ENCODE results near the gene QPCTL.
"Not testable (repeated sequence)": the region's sequence is repeated elsewhere in the genome, so short reads cannot be mapped to it uniquely, and the experiment has no call there.

Gene QPCTL

GRCh38 chr19:45717131-45717982 lies 24.9 kb downstream of the QPCTL start:
- Histone ChIP-seq H3K36me3 (ENCODE audit: insufficient read depth) (no peaks in the 10 kb centered on the region), H3K4me1 (ENCODE audit: low read depth, poor library complexity, severe bottlenecking) (peaks cover 29% of the 10 kb centered on the region), H3K9ac (peak overlapping the region; percentile 67), H3K4me2 (peak overlapping the region; percentile 83), H2AFZ (ENCODE audit: low read depth) (peak overlapping the region; percentile 15; the same call in 1 of the 2 replicates), H3K79me2 (ENCODE audit: insufficient read depth, low read depth) (peaks cover 33% of the 10 kb centered on the region; the same call in 1 of the 2 replicates), H3K4me3 (IDR thresholded peaks at IDR 0.05; ENCODE audit: insufficient read depth, low read depth, low read length) (peak overlapping the region; percentile 76), H4K20me1 (ENCODE audit: insufficient read depth) (no peaks in the 10 kb centered on the region), H3K27ac (peak overlapping the region; percentile 52), H3K27me3 (ENCODE audit: insufficient read depth, low read depth) (no peaks in the 10 kb centered on the region)
- TF ChIP-seq CTCF (conservative IDR thresholded peaks at IDR 0.05; ENCODE audit: low read depth, low read length), result 0 out of 2 replicates have a peak, but pooled peaks have one; percentile 17

- TF ChIP-seq CTCF (conservative IDR thresholded peaks at IDR 0.05; ENCODE audit: low read depth, low read length), result no peak
- Histone ChIP-seq H4K20me1 (ENCODE audit: insufficient read depth) (no peaks in the 10 kb centered on the region), H3K79me2 (ENCODE audit: insufficient read depth, low read depth) (peaks cover 36% of the 10 kb centered on the region; the same call in 1 of the 2 replicates), H3K4me1 (ENCODE audit: low read depth, poor library complexity, severe bottlenecking) (peaks cover 29% of the 10 kb centered on the region), H3K4me2 (peak overlapping the region; percentile 70), H3K36me3 (ENCODE audit: insufficient read depth) (peaks cover 2% of the 10 kb centered on the region; the same call in 1 of the 2 replicates), H2AFZ (ENCODE audit: low read depth) (no peak overlapping the region), H3K4me3 (IDR thresholded peaks at IDR 0.05; ENCODE audit: insufficient read depth, low read depth, low read length) (no peak overlapping the region), H3K27me3 (ENCODE audit: insufficient read depth, low read depth) (no peaks in the 10 kb centered on the region), H3K9ac (peak overlapping the region; percentile 49; the same call in 1 of the 2 replicates), H3K27ac (peak overlapping the region; percentile 48)
These were observed 25.7 kb downstream of the QPCTL start for GRCh38 chr19:45717983-45718650.

GRCh38 chr19:45720065-45720464 lies 27.6 kb downstream of the QPCTL start:
- not testable (repeated sequence) for H3K27ac ChIP-seq; H4K20me1 ChIP-seq (ENCODE audit: insufficient read depth); H2AFZ ChIP-seq (ENCODE audit: low read depth); H3K4me3 ChIP-seq (IDR thresholded peaks at IDR 0.05; ENCODE audit: insufficient read depth, low read depth, low read length); H3K27me3 ChIP-seq (ENCODE audit: insufficient read depth, low read depth); H3K4me2 ChIP-seq; H3K9ac ChIP-seq; H3K36me3 ChIP-seq (ENCODE audit: insufficient read depth)
- Histone ChIP-seq H3K4me1 (ENCODE audit: low read depth, poor library complexity, severe bottlenecking) (peaks cover 26% of the 10 kb centered on the region), H3K79me2 (ENCODE audit: insufficient read depth, low read depth) (peaks cover 46% of the 10 kb centered on the region)

GRCh38 chr19:45728683-45729082 lies 36.2 kb downstream of the QPCTL start:
- not testable (repeated sequence) for H3K4me2 ChIP-seq; H3K9ac ChIP-seq; H4K20me1 ChIP-seq (ENCODE audit: insufficient read depth); H3K36me3 ChIP-seq (ENCODE audit: insufficient read depth); H2AFZ ChIP-seq (ENCODE audit: low read depth); H3K27ac ChIP-seq; H3K4me3 ChIP-seq (IDR thresholded peaks at IDR 0.05; ENCODE audit: insufficient read depth, low read depth, low read length); H3K27me3 ChIP-seq (ENCODE audit: insufficient read depth, low read depth)
- H3K79me2 ChIP-seq (ENCODE audit: insufficient read depth, low read depth), result peaks cover 68% of the 10 kb centered on the region
- peaks cover 28% of the 10 kb centered on the region for H3K4me1 ChIP-seq (ENCODE audit: low read depth, poor library complexity, severe bottlenecking)

- Histone ChIP-seq H3K9ac (peak overlapping the region; percentile 56; the same call in 1 of the 2 replicates), H3K4me3 (IDR thresholded peaks at IDR 0.05; ENCODE audit: insufficient read depth, low read depth, low read length) (no peak overlapping the region), H3K27ac (peak overlapping the region; percentile 5; the same call in 1 of the 2 replicates), H3K79me2 (ENCODE audit: insufficient read depth, low read depth) (peaks cover 57% of the 10 kb centered on the region), H2AFZ (ENCODE audit: low read depth) (no peak overlapping the region), H4K20me1 (ENCODE audit: insufficient read depth) (no peaks in the 10 kb centered on the region), H3K36me3 (ENCODE audit: insufficient read depth) (no peaks in the 10 kb centered on the region), H3K4me1 (ENCODE audit: low read depth, poor library complexity, severe bottlenecking) (peaks cover 28% of the 10 kb centered on the region), H3K4me2 (peak overlapping the region; percentile 97), H3K27me3 (ENCODE audit: insufficient read depth, low read depth) (no peaks in the 10 kb centered on the region)
- TF ChIP-seq CTCF (conservative IDR thresholded peaks at IDR 0.05; ENCODE audit: low read depth, low read length), result no peak
These were observed 37.4 kb downstream of the QPCTL start for GRCh38 chr19:45729800-45730290.
